GM19455 (cell line): ENCODE measurements around the gene DYNLT2.
"Not testable (repeated sequence)": the region's sequence is repeated elsewhere in the genome, so short reads cannot be mapped to it uniquely, and the experiment has no call there.

ENCODE experiments used
- ATAC-seq: cut with Tn5 transposase; IDR thresholded peaks from one replicate; pipeline ENCODE4 v1.9.1; 2021; ENCODE audit not compliant: unreplicated experiment

Gene DYNLT2

GRCh38 chr6:169783971-169784820 is 32.8 kb upstream of the DYNLT2 start:
- no peak for ATAC-seq

- ATAC-seq, result no peak
These were observed 32.0 kb upstream of the DYNLT2 start for GRCh38 chr6:169783401-169783800.

GRCh38 chr6:169782966-169783365 is 31.6 kb upstream of the DYNLT2 start:
- no peak for ATAC-seq

GRCh38 chr6:169780571-169781091 is 29.3 kb upstream of the DYNLT2 start:
- no peak for ATAC-seq

- no peak for ATAC-seq
These were observed 28.5 kb upstream of the DYNLT2 start for GRCh38 chr6:169779896-169780295.

- no peak for ATAC-seq
These were observed 27.9 kb upstream of the DYNLT2 start for GRCh38 chr6:169779092-169779815.

- no peak for ATAC-seq
These were observed 27.3 kb upstream of the DYNLT2 start for GRCh38 chr6:169778646-169779045.

GRCh38 chr6:169777896-169778295 is 26.5 kb upstream of the DYNLT2 start:
- ATAC-seq, result no peak

- ATAC-seq, result no peak
These were observed 25.0 kb upstream of the DYNLT2 start for GRCh38 chr6:169776379-169776778.

- no peak for ATAC-seq
These were observed 23.9 kb upstream of the DYNLT2 start for GRCh38 chr6:169775321-169775720.

GRCh38 chr6:169774347-169774746 is 23.0 kb upstream of the DYNLT2 start:
- ATAC-seq, result no peak

GRCh38 chr6:169766921-169767736 is 15.8 kb upstream of the DYNLT2 start:
- no peak for ATAC-seq

- no peak for ATAC-seq
These were observed 14.9 kb upstream of the DYNLT2 start for GRCh38 chr6:169766232-169766631.

- not testable (repeated sequence) for ATAC-seq
These were observed 14.4 kb upstream of the DYNLT2 start for GRCh38 chr6:169765789-169766188.

- no peak for ATAC-seq
These were observed 12.5 kb upstream of the DYNLT2 start for GRCh38 chr6:169763881-169764280.

GRCh38 chr6:169763308-169763707 is 11.9 kb upstream of the DYNLT2 start:
- ATAC-seq, result no peak

GRCh38 chr6:169755162-169755561 is 3.8 kb upstream of the DYNLT2 start:
- ATAC-seq, result no peak

- peak; percentile 3 for ATAC-seq
These were observed 777 bp upstream of the DYNLT2 start for GRCh38 chr6:169752074-169752623.

GRCh38 chr6:169746556-169746955 is 4.8 kb downstream of the DYNLT2 start:
- no peak for ATAC-seq

GRCh38 chr6:169745405-169745804 is 6.0 kb downstream of the DYNLT2 start:
- ATAC-seq, result no peak

GRCh38 chr6:169741344-169741743 is 10.0 kb downstream of the DYNLT2 start:
- ATAC-seq, result no peak
